ENCODE data around the gene STAT5A. TPM values are rescaled to one million over a fixed set of nuclear protein-coding genes. Genes with fewer than 3 reads are reported as not detected.

STAT5A gene
- total RNA-seq, 1 donor from 2014 or later: 1.3 TPM

DNA sequence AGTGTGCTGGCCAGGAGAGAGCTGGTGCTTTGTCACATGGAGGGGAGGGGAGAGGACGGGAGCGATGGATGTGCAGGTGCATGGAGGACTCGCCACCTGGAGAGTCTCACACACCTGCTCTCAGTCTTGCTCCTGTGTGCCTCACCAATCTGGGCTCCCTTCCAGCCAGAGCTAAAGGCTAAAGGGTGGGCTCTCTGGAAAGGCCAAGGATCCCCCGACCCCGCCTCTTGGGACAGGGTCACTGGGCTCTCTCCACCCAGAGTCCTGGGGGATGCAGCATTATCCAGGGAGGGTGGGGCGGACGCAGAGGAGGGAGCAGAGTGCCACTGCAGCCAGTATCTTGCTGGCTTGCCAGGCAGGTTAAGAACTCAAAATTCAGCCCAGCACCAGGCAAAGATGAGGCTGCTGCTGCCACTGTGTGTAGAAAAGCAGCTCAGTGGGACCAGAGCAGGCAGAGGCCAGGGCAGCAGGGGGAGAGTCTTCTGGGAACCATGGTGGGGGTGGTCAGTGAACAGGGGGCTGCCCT is 6.7 kb upstream of the STAT5A start:
- TF ChIP-seq, protein P1, sequence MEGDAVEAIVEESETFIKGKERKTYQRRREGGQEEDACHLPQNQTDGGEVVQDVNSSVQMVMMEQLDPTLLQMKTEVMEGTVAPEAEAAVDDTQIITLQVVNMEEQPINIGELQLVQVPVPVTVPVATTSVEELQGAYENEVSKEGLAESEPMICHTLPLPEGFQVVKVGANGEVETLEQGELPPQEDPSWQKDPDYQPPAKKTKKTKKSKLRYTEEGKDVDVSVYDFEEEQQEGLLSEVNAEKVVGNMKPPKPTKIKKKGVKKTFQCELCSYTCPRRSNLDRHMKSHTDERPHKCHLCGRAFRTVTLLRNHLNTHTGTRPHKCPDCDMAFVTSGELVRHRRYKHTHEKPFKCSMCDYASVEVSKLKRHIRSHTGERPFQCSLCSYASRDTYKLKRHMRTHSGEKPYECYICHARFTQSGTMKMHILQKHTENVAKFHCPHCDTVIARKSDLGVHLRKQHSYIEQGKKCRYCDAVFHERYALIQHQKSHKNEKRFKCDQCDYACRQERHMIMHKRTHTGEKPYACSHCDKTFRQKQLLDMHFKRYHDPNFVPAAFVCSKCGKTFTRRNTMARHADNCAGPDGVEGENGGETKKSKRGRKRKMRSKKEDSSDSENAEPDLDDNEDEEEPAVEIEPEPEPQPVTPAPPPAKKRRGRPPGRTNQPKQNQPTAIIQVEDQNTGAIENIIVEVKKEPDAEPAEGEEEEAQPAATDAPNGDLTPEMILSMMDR (IDR thresholded peaks at IDR 0.05; ENCODE audit: insufficient read depth, low read length, severe bottlenecking): no peak
- Histone ChIP-seq H3K4me3 (ENCODE audit: low read depth, low read length) (no peak overlapping the region), H3K36me3 (ENCODE audit: control insufficient read depth, insufficient read depth, low read length) (no peaks in the 10 kb centered on the region), H3K27me3 (ENCODE audit: control insufficient read depth, insufficient read depth, low read length) (no peaks in the 10 kb centered on the region)
- no peak for FAIRE-seq
- no peak for DNase-seq (ENCODE audit: low read depth)

GRCh38 chr17:42282478-42283080 is 5.7 kb upstream of the STAT5A start:
- DNase-seq (ENCODE audit: low read depth): no peak
- H3K4me3 ChIP-seq (ENCODE audit: low read depth, low read length): no peak overlapping the region
- no peaks in the 10 kb centered on the region for H3K27me3 ChIP-seq (ENCODE audit: control insufficient read depth, insufficient read depth, low read length)
- FAIRE-seq: no peak
- TF ChIP-seq, protein P1 (IDR thresholded peaks at IDR 0.05; ENCODE audit: insufficient read depth, low read length, severe bottlenecking): no peak
- no peaks in the 10 kb centered on the region for H3K36me3 ChIP-seq (ENCODE audit: control insufficient read depth, insufficient read depth, low read length)

DNA sequence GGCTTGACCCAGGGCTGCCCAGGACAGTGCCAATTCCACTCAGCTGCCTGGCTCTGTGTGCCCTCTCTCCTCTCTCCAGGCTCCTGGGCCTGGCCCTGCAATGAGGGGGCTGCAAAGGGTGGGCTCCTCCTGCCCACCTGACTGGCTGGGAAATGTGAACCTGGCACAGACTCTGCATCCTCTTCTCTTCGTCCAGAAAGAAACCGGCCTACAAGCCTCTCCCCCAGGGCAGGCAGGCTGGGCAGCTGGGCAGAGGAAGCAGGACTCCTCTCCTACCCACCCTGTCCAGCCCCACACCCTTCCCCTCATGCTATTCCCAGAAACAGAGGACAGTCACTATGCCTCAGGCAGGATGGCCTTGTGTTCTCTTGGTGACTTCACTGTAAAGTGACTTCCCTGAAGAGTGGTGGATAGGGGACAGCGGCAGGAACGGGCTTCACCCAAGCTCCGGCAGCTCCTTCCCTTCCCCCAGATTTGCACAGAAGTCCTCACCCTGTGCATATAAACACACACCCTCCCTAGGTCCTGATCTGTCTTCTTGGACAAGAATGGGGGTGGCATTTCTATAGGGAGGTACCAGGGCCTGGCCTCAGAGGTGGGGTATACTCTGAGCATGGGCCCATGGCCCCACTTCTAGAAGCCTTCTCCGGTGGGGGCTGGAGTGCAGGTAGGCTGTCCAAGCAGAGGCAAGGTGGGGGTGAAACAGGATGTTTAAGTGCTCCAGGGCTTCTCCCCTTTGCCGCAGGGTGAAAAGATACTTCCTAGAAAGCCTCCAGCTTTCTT is 4.9 kb upstream of the STAT5A start:
- no peaks in the 10 kb centered on the region for H3K27me3 ChIP-seq (ENCODE audit: control insufficient read depth, insufficient read depth, low read length)
- no peaks in the 10 kb centered on the region for H3K36me3 ChIP-seq (ENCODE audit: control insufficient read depth, insufficient read depth, low read length)
- TF ChIP-seq, protein P1 (IDR thresholded peaks at IDR 0.05; ENCODE audit: insufficient read depth, low read length, severe bottlenecking): no peak
- no peak overlapping the region for H3K4me3 ChIP-seq (ENCODE audit: low read depth, low read length)
- DNase-seq (ENCODE audit: low read depth): no peak
- no peak for FAIRE-seq

GRCh38 chr17:42284024-42284369 is 4.3 kb upstream of the STAT5A start:
- FAIRE-seq: no peak
- no peak overlapping the region for H3K4me3 ChIP-seq (ENCODE audit: low read depth, low read length)
- H3K27me3 ChIP-seq (ENCODE audit: control insufficient read depth, insufficient read depth, low read length): no peaks in the 10 kb centered on the region
- TF ChIP-seq, protein P1 (IDR thresholded peaks at IDR 0.05; ENCODE audit: insufficient read depth, low read length, severe bottlenecking): no peak
- DNase-seq (ENCODE audit: low read depth): no peak
- H3K36me3 ChIP-seq (ENCODE audit: control insufficient read depth, insufficient read depth, low read length): no peaks in the 10 kb centered on the region

GRCh38 chr17:42284566-42284965 is 3.7 kb upstream of the STAT5A start:
- TF ChIP-seq, protein P1 (IDR thresholded peaks at IDR 0.05; ENCODE audit: insufficient read depth, low read length, severe bottlenecking): no peak
- Histone ChIP-seq H3K27me3 (ENCODE audit: control insufficient read depth, insufficient read depth, low read length) (no peaks in the 10 kb centered on the region), H3K36me3 (ENCODE audit: control insufficient read depth, insufficient read depth, low read length) (no peaks in the 10 kb centered on the region), H3K4me3 (ENCODE audit: low read depth, low read length) (no peak overlapping the region)
- FAIRE-seq (no peak), DNase-seq (ENCODE audit: low read depth) (no peak)

Measured in bronchial epithelial cell (primary cell).